Endothelial cell of umbilical vein (primary cell): ENCODE results near the gene PPP4R1. TPM values are rescaled to one million over a fixed set of nuclear protein-coding genes. Genes with fewer than 3 reads are reported as not detected.

Experiments
- BruUV-seq: library from RNA; stranded (reverse); fragments of 400-500 nt; replicated peaks from 2 replicates; lab custom pipeline; 2021; lab: Mats Ljungman, UMichigan
- CTCF ChIA-PET: fragments of 300-600, 350-600 bp; sonication (Branson Sonifier 250); formaldehyde crosslinking; loops from one replicate; lab custom pipeline; 2021; ENCODE audit warnings: antibody characterized with exemption, inconsistent platforms; lab: Charles Lee
- POLR2A ChIA-PET: fragments of 300-600, 350-600 bp; sonication (Branson Sonifier 250); formaldehyde crosslinking; loops from one replicate; lab custom pipeline; 2021; ENCODE audit warnings: antibody characterized with exemption, inconsistent platforms; lab: Charles Lee
- DNase-seq: peaks from one replicate; pipeline ENCODE4 v3.0.0-alpha.2; 2011; ENCODE audit warnings: low read depth, low spot score
- FAIRE-seq: peaks from 2 replicates; lab custom pipeline; 2011; peaks lifted over from hg19 to GRCh38; lab: Jason Lieb, UNC
- H2AFZ ChIP-seq: 2 replicates; pipeline ENCODE4 v1.6.0; 2012; ENCODE audit warnings: low read depth, low read length, control low read depth, inconsistent platforms
- H3K27ac ChIP-seq: 2 replicates; pipeline ENCODE4 v1.5.1; 2011; ENCODE audit warnings: low read depth, mild to moderate bottlenecking, control low read depth, low read length, moderate library complexity; ENCODE audit not compliant: insufficient read depth
- H3K27me3 ChIP-seq, 2 experiments: 2 replicates each; pipeline versions ENCODE4 v1.6.0 to v1.6.1; 2011; ENCODE audit warnings: low read length in 2 of 2, mixed read lengths in 1 of 2; ENCODE audit not compliant: control insufficient read depth in 2 of 2, insufficient read depth in 2 of 2
- H3K36me3 ChIP-seq, 2 experiments: 2 replicates in 1 of 2; 3 replicates in 1 of 2; pipeline ENCODE4 v1.5.1; 2011; ENCODE audit warnings: low read length in 2 of 2, mild to moderate bottlenecking in 1 of 2, moderate library complexity in 1 of 2; ENCODE audit not compliant: control insufficient read depth in 2 of 2, insufficient read depth in 2 of 2; ENCODE audit errors: extremely low read depth in 1 of 2
- H3K4me1 ChIP-seq: 3 replicates; pipeline ENCODE4 v1.5.1; 2011; ENCODE audit warnings: mild to moderate bottlenecking, low read length; ENCODE audit not compliant: control insufficient read depth, insufficient read depth; ENCODE audit errors: extremely low read depth
- H3K4me2 ChIP-seq: 2 replicates; pipeline ENCODE4 v1.6.1; 2011; ENCODE audit warnings: low read length, control low read depth, mixed read lengths; ENCODE audit not compliant: insufficient read depth
- H3K4me3 ChIP-seq, 3 experiments: fragments of 200-600 bp in 1 of 3; sonication (generic), shearing (Covaris generic) in 1 of 3; replicated peaks in 1 of 3; 2 replicates each; pipeline ENCODE4 v1.5.1; 2011 to 2016; ENCODE audit warnings: control low read depth in 3 of 3, low read length in 3 of 3, mild to moderate bottlenecking in 2 of 3, inconsistent platforms in 1 of 3, low read depth in 1 of 3, moderate library complexity in 1 of 3; ENCODE audit not compliant: insufficient read depth in 1 of 3
- H3K79me2 ChIP-seq: 2 replicates; pipeline ENCODE4 v1.6.0; 2012; ENCODE audit warnings: low read length, inconsistent platforms; ENCODE audit not compliant: control insufficient read depth, insufficient read depth
- H3K9ac ChIP-seq: replicated peaks from 2 replicates; pipeline ENCODE3; 2011; ENCODE audit warnings: low read length, control low read depth; ENCODE audit not compliant: insufficient read depth; ENCODE audit errors: extremely low read depth
- H3K9me1 ChIP-seq: replicated peaks from 3 replicates; pipeline ENCODE4 v1.6.0; 2011; ENCODE audit warnings: mild to moderate bottlenecking, low read length; ENCODE audit not compliant: control insufficient read depth, insufficient read depth; ENCODE audit errors: extremely low read depth
- H3K9me3 ChIP-seq: replicated peaks from 2 replicates; pipeline ENCODE4 v1.5.1; 2012; ENCODE audit warnings: low read length, inconsistent platforms; ENCODE audit not compliant: control insufficient read depth, insufficient read depth
- H4K20me1 ChIP-seq: replicated peaks from 2 replicates; pipeline ENCODE3; 2011; ENCODE audit warnings: mild to moderate bottlenecking, low read length; ENCODE audit not compliant: control insufficient read depth, insufficient read depth; ENCODE audit errors: extremely low read depth
- EZH2 ChIP-seq: IDR thresholded peaks from 2 replicates; pipeline ENCODE4 v1.6.1; 2012; ENCODE audit warnings: borderline replicate concordance, low read depth, mild to moderate bottlenecking, moderate library complexity, low read length, inconsistent platforms; ENCODE audit not compliant: severe bottlenecking
- FOS ChIP-seq: IDR thresholded peaks from 2 replicates; pipeline ENCODE4 v1.6.1; 2011; ENCODE audit warnings: mild to moderate bottlenecking, low read length, moderate library complexity, borderline replicate concordance; ENCODE audit not compliant: insufficient read depth
- GATA2 ChIP-seq: IDR thresholded peaks from 2 replicates; pipeline ENCODE4 v1.7.0; 2011; ENCODE audit warnings: low read depth, mild to moderate bottlenecking, moderate library complexity, mixed read lengths, low read length; ENCODE audit not compliant: insufficient read length, insufficient read depth
- JUN ChIP-seq: IDR thresholded peaks from 2 replicates; pipeline ENCODE4 v1.6.1; 2011; ENCODE audit warnings: borderline replicate concordance, low read depth; ENCODE audit not compliant: insufficient read length, insufficient read depth
- MYC ChIP-seq: IDR thresholded peaks from one replicate; pipeline ENCODE4 v1.6.1; 2011; ENCODE audit warnings: mild to moderate bottlenecking, low read depth, low read length
- POLR2A ChIP-seq: IDR thresholded peaks from 2 replicates; pipeline ENCODE4 v1.6.1; 2012; ENCODE audit warnings: low read depth, mild to moderate bottlenecking, control low read depth, low read length
- POLR2AphosphoS5 ChIP-seq: IDR thresholded peaks from 2 replicates; pipeline ENCODE4 v1.6.1; 2012; ENCODE audit warnings: low read depth, mild to moderate bottlenecking, control low read depth, low read length, moderate library complexity; ENCODE audit not compliant: insufficient read depth
- dilution Hi-C: fragments of 300-500 bp; cut with MboI; formaldehyde crosslinking; loops from one replicate; pipeline ENCODE4 v1.15.0; 2019; ENCODE audit warnings: low sequenced_read_pairs; ENCODE audit not compliant: extremely low pct_ligation_motif_present
- intact Hi-C: fragments of 100-400 bp; cut with micrococcal nuclease; formaldehyde crosslinking; loops from one replicate; pipeline ENCODE4 v1.10.0; 2022
- polyA plus RNA-seq, 4 experiments: library from polyadenylated mRNA; depleted of rRNA in 3 of 4; stranded (reverse) in 3 of 4; unstranded in 1 of 4; fragments of >200 nt; gene quantifications; 2 replicates each; pipeline versions ENCODE4 v1.2.1 to v1.2.3, GENCODE V29; 2011 to 2012; ENCODE audit warnings: missing spikeins in 1 of 4
- total RNA-seq: library from RNA; stranded (reverse); gene quantifications from 2 replicates; pipeline ENCODE4 v1.2.3, GENCODE V29; 2021
- TF ChIP-seq, protein P1 (sequence below): IDR thresholded peaks from 2 replicates; pipeline ENCODE4 v1.6.1; 2011; ENCODE audit not compliant: insufficient read depth, insufficient read length
- TF ChIP-seq, protein P2 (sequence below), 2 donors: IDR thresholded peaks; 1 replicate in 1 of 2; 2 replicates in 1 of 2; pipeline ENCODE4 v1.5.1; 2011; ENCODE audit warnings: low read length in 2 of 2, mild to moderate bottlenecking in 2 of 2, moderate library complexity in 2 of 2, control low read depth in 1 of 2, inconsistent platforms in 1 of 2, low read depth in 1 of 2; ENCODE audit not compliant: insufficient read depth in 1 of 2; ENCODE audit errors: extremely low read depth in 1 of 2

PPP4R1 gene
- total and polyA plus RNA-seq, 2 donors (not counting 3 experiments of a cell fraction or from before 2014, with no cell fraction given) = 138 to 152 TPM

DNA sequence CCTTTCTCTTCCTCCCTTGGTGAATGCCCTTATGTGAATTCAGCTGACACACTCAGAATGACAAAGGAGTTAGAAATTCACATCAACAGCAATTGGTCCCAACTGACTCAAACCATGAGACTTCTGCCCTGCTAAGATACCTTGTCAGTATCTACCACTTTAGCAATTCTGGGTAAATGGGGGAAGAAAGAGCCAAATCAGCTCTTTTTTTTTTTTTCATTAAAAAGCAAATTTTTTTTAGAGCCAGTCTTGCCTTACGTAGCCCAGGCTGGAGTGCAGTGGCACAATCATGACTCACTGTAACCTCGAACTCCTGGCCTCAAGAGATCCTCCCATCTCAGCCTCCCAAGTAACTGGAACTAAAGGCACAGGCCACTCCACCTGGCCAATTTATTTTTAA, 1.7 kb upstream of the PPP4R1 start:
- no peak overlapping the region for H3K9ac ChIP-seq
- CTCF ChIA-PET = interaction anchor here (0.9 to 2.2 kb wide), 7 partner anchors 11 to 92 kb away, joined by 3 to 9 read pairs (median 5); partner anchors contain the start of gene RAB31
- dilution Hi-C loops (no loop called here), intact Hi-C loops (loop anchor here (10.0 kb wide), 1 partner anchor 909 kb away; the partner anchor contains the start of gene NAPG)
- FAIRE-seq (no peak), DNase-seq (no peak)
- H3K36me3 ChIP-seq = peaks cover 3 to 5% of the 10 kb centered on the region in 2 experiments
- peaks cover 2% of the 10 kb centered on the region for H4K20me1 ChIP-seq
- peaks cover 52% of the 10 kb centered on the region for H3K4me1 ChIP-seq
- H3K27me3 ChIP-seq = no peaks in the 10 kb centered on the region
- H3K4me3 ChIP-seq = no peak overlapping the region
- H3K9me1 ChIP-seq = no peaks in the 10 kb centered on the region
- POLR2A ChIA-PET = interaction anchor here (1.3 kb wide), 1 partner anchor 127 kb away, joined by 3 read pairs; no protein-coding TSS in a partner anchor
- no TSS peak for BruUV-seq
- H3K9me3 ChIP-seq = no peaks in the 10 kb centered on the region
- H2AFZ ChIP-seq = no peak overlapping the region
- peaks cover 40% of the 10 kb centered on the region for H3K79me2 ChIP-seq
- H3K27ac ChIP-seq = peak overlapping the region; percentile 79
- H3K4me2 ChIP-seq = peak overlapping the region; percentile 61
- no peak for TF ChIP-seq EZH2
- TF ChIP-seq JUN = no peak
- TF ChIP-seq, protein P1, sequence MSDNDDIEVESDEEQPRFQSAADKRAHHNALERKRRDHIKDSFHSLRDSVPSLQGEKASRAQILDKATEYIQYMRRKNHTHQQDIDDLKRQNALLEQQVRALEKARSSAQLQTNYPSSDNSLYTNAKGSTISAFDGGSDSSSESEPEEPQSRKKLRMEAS = no peak
- TF ChIP-seq FOS = no peak
- TF ChIP-seq GATA2 = no peak
- TF ChIP-seq POLR2A = no peak
- TF ChIP-seq, protein P2, sequence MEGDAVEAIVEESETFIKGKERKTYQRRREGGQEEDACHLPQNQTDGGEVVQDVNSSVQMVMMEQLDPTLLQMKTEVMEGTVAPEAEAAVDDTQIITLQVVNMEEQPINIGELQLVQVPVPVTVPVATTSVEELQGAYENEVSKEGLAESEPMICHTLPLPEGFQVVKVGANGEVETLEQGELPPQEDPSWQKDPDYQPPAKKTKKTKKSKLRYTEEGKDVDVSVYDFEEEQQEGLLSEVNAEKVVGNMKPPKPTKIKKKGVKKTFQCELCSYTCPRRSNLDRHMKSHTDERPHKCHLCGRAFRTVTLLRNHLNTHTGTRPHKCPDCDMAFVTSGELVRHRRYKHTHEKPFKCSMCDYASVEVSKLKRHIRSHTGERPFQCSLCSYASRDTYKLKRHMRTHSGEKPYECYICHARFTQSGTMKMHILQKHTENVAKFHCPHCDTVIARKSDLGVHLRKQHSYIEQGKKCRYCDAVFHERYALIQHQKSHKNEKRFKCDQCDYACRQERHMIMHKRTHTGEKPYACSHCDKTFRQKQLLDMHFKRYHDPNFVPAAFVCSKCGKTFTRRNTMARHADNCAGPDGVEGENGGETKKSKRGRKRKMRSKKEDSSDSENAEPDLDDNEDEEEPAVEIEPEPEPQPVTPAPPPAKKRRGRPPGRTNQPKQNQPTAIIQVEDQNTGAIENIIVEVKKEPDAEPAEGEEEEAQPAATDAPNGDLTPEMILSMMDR (IDR thresholded peaks at IDR 0.05; ENCODE audit: extremely low read depth in 1 of 2, insufficient read depth in 1 of 2, low read depth in 1 of 2, low read length in 2 of 2) = no peak
- no peak for TF ChIP-seq MYC
- TF ChIP-seq POLR2AphosphoS5 = no peak
